GM12801 (cell line): ENCODE data around the gene BCKDHA.

Source experiments
- CTCF ChIP-seq: IDR thresholded peaks from one replicate; pipeline ENCODE4 v1.5.1; 2011; ENCODE audit warnings: control low read depth; ENCODE audit not compliant: insufficient read length; ENCODE audit errors: extremely low read depth

BCKDHA gene

DNA sequence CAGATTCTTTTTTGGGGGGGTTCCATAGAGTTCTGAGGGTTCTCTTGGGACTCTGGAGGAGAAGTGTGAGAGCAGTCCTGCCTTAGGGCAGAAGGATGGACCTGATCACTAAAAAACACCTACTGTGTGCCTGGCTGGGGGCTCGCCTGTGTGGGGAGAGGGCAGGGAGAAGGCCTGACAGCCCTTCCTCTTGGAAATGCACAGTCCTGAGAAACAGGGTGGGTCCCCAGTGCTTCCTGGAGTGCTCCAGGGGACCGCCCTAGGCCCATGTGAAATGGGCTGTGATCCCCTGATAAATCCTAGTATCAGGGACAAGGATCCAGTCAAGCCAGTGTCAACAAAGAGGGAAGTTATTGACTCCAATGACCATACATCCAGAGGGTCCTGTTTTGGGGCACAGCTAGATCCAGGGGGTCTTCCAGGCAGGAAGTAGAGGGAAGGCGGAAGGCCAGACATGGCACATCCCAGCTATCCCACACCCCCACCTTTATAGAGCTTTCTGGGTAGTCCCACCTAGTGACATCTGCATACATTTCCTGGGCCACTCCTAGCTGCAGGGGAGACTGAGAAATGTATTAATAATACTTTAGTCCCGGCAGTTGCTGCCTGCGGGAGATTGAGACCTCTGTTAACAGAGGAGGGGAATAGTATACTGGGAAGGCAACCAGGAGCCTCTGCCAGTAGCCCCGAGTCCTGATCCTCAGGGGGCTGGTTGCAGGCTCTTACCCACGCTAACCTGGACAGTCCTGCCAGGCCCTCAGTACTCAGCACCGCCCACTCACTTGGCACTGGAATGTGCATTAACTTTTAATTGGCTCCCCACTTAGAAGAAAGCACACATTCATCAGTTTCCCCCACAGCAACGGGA is 13.7 kb downstream of the BCKDHA start:
- TF ChIP-seq CTCF = no peak

- TF ChIP-seq CTCF = no peak
Measured at GRCh38 chr19:41411968-41412265, 14.3 kb downstream of the BCKDHA start.

- TF ChIP-seq CTCF = no peak
Measured at GRCh38 chr19:41412953-41413352, 15.3 kb downstream of the BCKDHA start.

- no peak for TF ChIP-seq CTCF
Measured at GRCh38 chr19:41413947-41414346, 16.3 kb downstream of the BCKDHA start.

GRCh38 chr19:41414461-41414860 is 16.8 kb downstream of the BCKDHA start:
- no peak for TF ChIP-seq CTCF

- no peak for TF ChIP-seq CTCF
Measured at GRCh38 chr19:41415154-41415571, 17.5 kb downstream of the BCKDHA start.

GRCh38 chr19:41416194-41416674 is 18.6 kb downstream of the BCKDHA start:
- no peak for TF ChIP-seq CTCF
